ENCODE measurements around the gene FAM117B. TPM values are rescaled to one million over a fixed set of nuclear protein-coding genes. Genes with fewer than 3 reads are reported as not detected.

The FAM117B gene
- total RNA-seq, 6 experiments from 2014 or later: 0.55 to 1.2 (median 0.87) TPM

- TF ChIP-seq CTCF (IDR thresholded peaks at IDR 0.05): no peak
- peaks cover 5% of the 10 kb centered on the region for H3K36me3 Mint-ChIP-seq (ENCODE audit: low read depth)
- H3K27ac Mint-ChIP-seq: no peak overlapping the region
- H3K4me1 Mint-ChIP-seq (ENCODE audit: low read depth): peaks cover 15% of the 10 kb centered on the region
- H3K9me3 Mint-ChIP-seq: peaks cover 5% of the 10 kb centered on the region
- DNase-seq: peak; percentile 37
- no peak overlapping the region for H3K4me3 Mint-ChIP-seq
- H3K27me3 Mint-ChIP-seq (ENCODE audit: insufficient read depth): no peaks in the 10 kb centered on the region; the same call in 1 of the 2 replicates
Measured at GRCh38 chr2:202721621-202722020, 86.9 kb downstream of the FAM117B start.

GRCh38 chr2:202723746-202724145 lies 89.0 kb downstream of the FAM117B start:
- Mint-ChIP-seq H3K4me1 (ENCODE audit: low read depth) (peaks cover 9% of the 10 kb centered on the region), H3K4me3 (no peak overlapping the region), H3K9me3 (no peaks in the 10 kb centered on the region), H3K27me3 (ENCODE audit: insufficient read depth) (no peaks in the 10 kb centered on the region), H3K27ac (no peak overlapping the region), H3K36me3 (ENCODE audit: low read depth) (no peaks in the 10 kb centered on the region)
- DNase-seq: no peak
- no peak for TF ChIP-seq CTCF (IDR thresholded peaks at IDR 0.05)

- peaks cover 6% of the 10 kb centered on the region for H3K4me1 Mint-ChIP-seq (ENCODE audit: low read depth)
- no peak overlapping the region for H3K4me3 Mint-ChIP-seq
- TF ChIP-seq CTCF (IDR thresholded peaks at IDR 0.05): no peak
- DNase-seq: no peak
- H3K9me3 Mint-ChIP-seq: no peaks in the 10 kb centered on the region
- no peaks in the 10 kb centered on the region for H3K36me3 Mint-ChIP-seq (ENCODE audit: low read depth)
- H3K27me3 Mint-ChIP-seq (ENCODE audit: insufficient read depth): no peaks in the 10 kb centered on the region
- no peak overlapping the region for H3K27ac Mint-ChIP-seq
Measured at GRCh38 chr2:202726070-202726469, 91.3 kb downstream of the FAM117B start.

- no peak for DNase-seq
- Mint-ChIP-seq H3K4me3 (no peak overlapping the region), H3K9me3 (peaks cover 18% of the 10 kb centered on the region), H3K27me3 (ENCODE audit: insufficient read depth) (no peaks in the 10 kb centered on the region; the same call in 1 of the 2 replicates), H3K36me3 (ENCODE audit: low read depth) (peaks cover 14% of the 10 kb centered on the region), H3K4me1 (ENCODE audit: low read depth) (no peaks in the 10 kb centered on the region), H3K27ac (no peak overlapping the region)
- no peak for TF ChIP-seq CTCF (IDR thresholded peaks at IDR 0.05)
Measured at GRCh38 chr2:202736826-202737225, 102.1 kb downstream of the FAM117B start.

GRCh38 chr2:202743613-202744012 lies 108.8 kb downstream of the FAM117B start:
- Mint-ChIP-seq H3K4me3 (no peak overlapping the region), H3K27ac (no peak overlapping the region), H3K4me1 (ENCODE audit: low read depth) (no peaks in the 10 kb centered on the region), H3K9me3 (peaks cover 14% of the 10 kb centered on the region; the same call in 1 of the 2 replicates), H3K27me3 (ENCODE audit: insufficient read depth) (peaks cover 3% of the 10 kb centered on the region), H3K36me3 (ENCODE audit: low read depth) (peaks cover 10% of the 10 kb centered on the region; the same call in 1 of the 2 replicates)
- TF ChIP-seq CTCF (IDR thresholded peaks at IDR 0.05): no peak
- DNase-seq: no peak

GRCh38 chr2:202749477-202749876 lies 114.7 kb downstream of the FAM117B start:
- Mint-ChIP-seq H3K4me3 (no peak overlapping the region), H3K36me3 (ENCODE audit: low read depth) (no peaks in the 10 kb centered on the region), H3K27ac (no peak overlapping the region), H3K4me1 (ENCODE audit: low read depth) (no peaks in the 10 kb centered on the region), H3K9me3 (peaks cover under 1% of the 10 kb centered on the region; the same call in 1 of the 2 replicates), H3K27me3 (ENCODE audit: insufficient read depth) (peaks cover 3% of the 10 kb centered on the region)
- TF ChIP-seq CTCF (IDR thresholded peaks at IDR 0.05): no peak
- no peak for DNase-seq

Data from HFFc6 (cell line).